Body of pancreas (tissue), 4 donors: Measurements from ENCODE around the gene PNO1. TPM values are rescaled to one million over a fixed set of nuclear protein-coding genes. Genes with fewer than 3 reads are reported as not detected.
A peak's percentile ranks its signal among the peaks of the same experiment; 100 is the strongest.

ENCODE experiments used
- ATAC-seq: fragments of 150-250 bp; one replicate; pipeline ENCODE4 v1.9.1; 2016
- DNase-seq, 4 donors: peaks; one replicate each; pipeline ENCODE4 v3.0.0-alpha.2; 2019
- H3K27ac ChIP-seq, 4 donors: fragments of 200-600 bp; sonication (generic); 1 replicate in 3 of 4; 2 replicates in 1 of 4; pipeline versions ENCODE4 v1.5.1 to v1.6.1; 2016 to 2019; ENCODE audit warnings: mild to moderate bottlenecking in 1 of 4, mixed read lengths in 1 of 4, moderate library complexity in 1 of 4
- H3K27me3 ChIP-seq, 2 donors: fragments of 200-600 bp; sonication (generic); one replicate each; pipeline ENCODE4 v1.6.0; 2016; ENCODE audit warnings: mild to moderate bottlenecking in 1 of 2
- H3K36me3 ChIP-seq, 2 donors: fragments of 200-600 bp; sonication (generic); replicated peaks in 1 of 2; 2 replicates each; pipeline ENCODE4 v1.5.1; 2016; ENCODE audit warnings: low read depth in 2 of 2; ENCODE audit not compliant: insufficient read depth in 1 of 2
- H3K4me1 ChIP-seq: fragments of 200-600 bp; sonication (generic); one replicate; pipeline ENCODE4 v1.6.0; 2016
- H3K4me3 ChIP-seq, 2 donors: fragments of 200-600 bp; sonication (generic); 1 replicate in 1 of 2; 2 replicates in 1 of 2; pipeline ENCODE4 v1.5.1; 2016 to 2019
- H3K9me3 ChIP-seq, 3 donors: fragments of 200-600 bp; sonication (generic); 1 replicate in 2 of 3; 2 replicates in 1 of 3; pipeline ENCODE4 v1.5.1; 2016
- POLR2A ChIP-seq, 3 donors: fragments of 450-650 bp; IDR thresholded peaks; one replicate each; pipeline ENCODE4 v1.6.1; 2016; ENCODE audit warnings: antibody characterized with exemption in 3 of 3, mild to moderate bottlenecking in 2 of 3
- WGBS, 2 donors: methylation state at CpG; one replicate each; pipeline ENCODE4 v1.1.5; 2017; 5-methylcytosine and 5-hydroxymethylcytosine counted together
- intact Hi-C: fragments of 100-400 bp; cut with DNase I; formaldehyde crosslinking; loops from one replicate; pipeline ENCODE4 v1.15.1; 2023
- total RNA-seq, 2 donors: library from RNA; depleted of rRNA; stranded (reverse); fragments of >200 nt; gene quantifications; one replicate each; pipeline ENCODE4 v1.1.0, GENCODE V29; 2016
- TF ChIP-seq, protein P1 (sequence below), 7 experiments: fragments of 450-650 bp in 4 of 7; fragments of 200-600 bp in 3 of 7; sonication (generic) in 3 of 7; IDR thresholded peaks; one replicate each; pipeline ENCODE4 v1.5.1; 2016 to 2019; ENCODE audit warnings: antibody characterized with exemption in 7 of 7

Gene PNO1
- total RNA-seq, 2 donors from 2014 or later = 6.0 to 8.9 TPM

DNA sequence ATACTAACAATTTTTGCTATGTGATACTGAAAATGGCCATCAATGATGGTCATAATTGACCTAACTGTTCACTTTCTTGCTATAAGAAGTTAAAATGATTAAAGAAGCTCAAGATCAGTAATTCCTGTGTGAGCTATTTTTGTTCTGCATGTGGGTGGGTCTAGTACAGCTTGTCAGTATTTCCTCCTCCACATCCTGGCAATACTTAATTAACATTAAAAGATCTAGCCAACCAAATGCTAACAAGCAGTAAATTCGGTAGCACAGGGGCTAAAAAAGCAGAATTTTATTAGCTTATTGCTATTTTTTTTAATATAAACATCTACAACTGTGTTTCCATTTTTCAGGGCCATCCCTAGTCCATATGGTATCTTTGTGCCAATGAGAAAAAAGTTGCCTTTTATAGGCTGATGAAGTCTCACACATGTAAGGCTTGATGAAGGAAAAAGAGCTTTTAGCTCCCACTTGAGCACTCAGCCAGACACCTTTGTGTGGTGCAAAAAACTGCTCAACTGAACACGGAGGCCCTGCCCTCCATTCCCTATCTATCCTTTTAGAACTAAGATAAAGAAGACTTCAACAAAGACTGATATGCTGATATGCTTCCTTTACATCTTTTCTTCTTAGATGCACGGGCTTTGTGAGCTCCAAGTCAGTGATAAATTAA is 4.9 kb upstream of the PNO1 start:
- Histone ChIP-seq H3K9me3 (no peaks in the 10 kb centered on the region), H3K4me1 (peaks cover 14% of the 10 kb centered on the region), H3K36me3 (no peaks in the 10 kb centered on the region), H3K27me3 (no peaks in the 10 kb centered on the region), H3K4me3 (no peak overlapping the region), H3K27ac (no peak overlapping the region)
- no peak for ATAC-seq
- no peak for TF ChIP-seq POLR2A (IDR thresholded peaks at IDR 0.05)
- TF ChIP-seq, protein P1, sequence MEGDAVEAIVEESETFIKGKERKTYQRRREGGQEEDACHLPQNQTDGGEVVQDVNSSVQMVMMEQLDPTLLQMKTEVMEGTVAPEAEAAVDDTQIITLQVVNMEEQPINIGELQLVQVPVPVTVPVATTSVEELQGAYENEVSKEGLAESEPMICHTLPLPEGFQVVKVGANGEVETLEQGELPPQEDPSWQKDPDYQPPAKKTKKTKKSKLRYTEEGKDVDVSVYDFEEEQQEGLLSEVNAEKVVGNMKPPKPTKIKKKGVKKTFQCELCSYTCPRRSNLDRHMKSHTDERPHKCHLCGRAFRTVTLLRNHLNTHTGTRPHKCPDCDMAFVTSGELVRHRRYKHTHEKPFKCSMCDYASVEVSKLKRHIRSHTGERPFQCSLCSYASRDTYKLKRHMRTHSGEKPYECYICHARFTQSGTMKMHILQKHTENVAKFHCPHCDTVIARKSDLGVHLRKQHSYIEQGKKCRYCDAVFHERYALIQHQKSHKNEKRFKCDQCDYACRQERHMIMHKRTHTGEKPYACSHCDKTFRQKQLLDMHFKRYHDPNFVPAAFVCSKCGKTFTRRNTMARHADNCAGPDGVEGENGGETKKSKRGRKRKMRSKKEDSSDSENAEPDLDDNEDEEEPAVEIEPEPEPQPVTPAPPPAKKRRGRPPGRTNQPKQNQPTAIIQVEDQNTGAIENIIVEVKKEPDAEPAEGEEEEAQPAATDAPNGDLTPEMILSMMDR (IDR thresholded peaks at IDR 0.05) = no peak
- DNase-seq = no peak
- intact Hi-C loops = no loop called here
- WGBS, 2 donors = 57 to 67% methylated on average over 3 of the region's 3 CpGs

DNA sequence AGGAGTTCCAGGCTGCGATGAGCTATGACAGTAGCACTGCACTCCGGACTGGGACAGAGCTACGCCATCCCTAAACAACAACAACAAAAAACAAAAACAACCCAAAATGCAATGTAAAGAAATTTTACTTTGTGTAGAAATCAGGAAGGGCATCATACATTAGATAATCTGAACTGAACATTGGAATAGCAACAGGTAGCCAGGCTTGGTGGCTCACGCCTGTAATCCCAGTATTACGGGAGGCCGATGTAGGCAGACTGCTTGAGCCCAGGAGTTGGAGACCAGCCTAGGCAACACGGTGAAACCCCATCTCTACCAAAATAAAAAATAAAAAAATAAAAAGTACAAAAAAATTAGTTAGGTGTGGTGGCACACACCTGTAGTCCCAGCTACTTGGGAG is 2.1 kb upstream of the PNO1 start:
- Histone ChIP-seq H3K36me3 (no peaks in the 10 kb centered on the region), H3K27me3 (no peaks in the 10 kb centered on the region), H3K4me1 (peaks cover 26% of the 10 kb centered on the region), H3K4me3 (no peak overlapping the region), H3K27ac (no peak overlapping the region), H3K9me3 (no peaks in the 10 kb centered on the region)
- intact Hi-C loops = no loop called here
- no peak for ATAC-seq
- no peak for DNase-seq
- WGBS, 2 donors = 93% methylated on average over 7 of the region's 7 CpGs
- TF ChIP-seq, protein P1 (IDR thresholded peaks at IDR 0.05) = no peak
- no peak for TF ChIP-seq POLR2A (IDR thresholded peaks at IDR 0.05)

DNA sequence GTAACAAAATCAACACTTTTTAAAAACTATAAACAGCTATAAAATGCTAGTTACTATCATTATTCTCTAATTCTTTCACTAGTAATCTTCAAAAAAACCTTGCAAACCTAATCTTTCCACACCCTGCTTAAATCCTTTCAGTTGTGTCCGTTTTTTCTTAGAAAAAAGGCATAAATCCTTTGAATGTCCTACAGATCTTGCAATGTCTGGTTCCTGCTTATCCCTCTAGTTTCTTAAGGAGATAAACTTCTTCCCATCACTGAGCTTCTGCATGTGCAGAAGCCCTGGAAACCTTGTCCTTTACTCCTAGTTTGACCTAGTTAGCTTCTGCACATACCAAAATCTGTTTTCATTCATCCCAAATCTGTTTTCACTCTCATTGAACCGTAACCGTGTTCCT is 1.3 kb upstream of the PNO1 start:
- Histone ChIP-seq H3K27me3 (no peaks in the 10 kb centered on the region), H3K9me3 (no peaks in the 10 kb centered on the region), H3K4me1 (peaks cover 26% of the 10 kb centered on the region), H3K27ac (peak overlapping the region in 1 of 4 donors; percentile 97), H3K36me3 (no peaks in the 10 kb centered on the region), H3K4me3 (peak overlapping the region in 1 of 2 donors; percentile 94)
- no peak for DNase-seq
- intact Hi-C loops = no loop called here
- no peak for ATAC-seq
- TF ChIP-seq, protein P1 (IDR thresholded peaks at IDR 0.05) = no peak
- TF ChIP-seq POLR2A (IDR thresholded peaks at IDR 0.05) = no peak
- WGBS, 2 donors = 7 to 10% methylated on average over 3 of the region's 3 CpGs

DNA sequence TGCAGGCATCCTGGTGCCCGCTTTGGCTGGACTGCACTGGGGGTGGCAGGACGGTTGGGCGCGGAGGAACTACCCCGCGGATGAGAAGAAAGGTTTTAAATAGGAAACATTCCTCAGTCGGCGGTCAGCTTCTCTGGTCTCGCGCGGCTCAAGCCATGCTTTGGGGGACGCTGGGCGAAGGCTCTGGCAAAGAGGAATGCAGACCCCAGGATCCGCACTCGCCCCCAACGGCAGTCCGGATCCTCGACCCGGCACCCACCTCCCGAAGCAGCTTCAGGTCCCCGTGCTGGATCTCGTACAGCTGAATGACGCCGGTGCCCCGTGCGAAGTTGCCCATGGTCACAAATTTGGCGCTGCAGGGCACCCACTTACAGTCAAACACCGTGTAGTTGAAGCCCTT is 686 bp upstream of the PNO1 start:
- WGBS, 2 donors = 0% methylated on average over 6 to 28 of the region's 28 CpGs
- peak; percentile 56 for ATAC-seq
- no peaks in the 10 kb centered on the region for H3K9me3 ChIP-seq
- DNase-seq = no peak
- intact Hi-C loops = no loop called here
- TF ChIP-seq, protein P1 (IDR thresholded peaks at IDR 0.05) = no peak
- TF ChIP-seq POLR2A (IDR thresholded peaks at IDR 0.05) = no peak
- H3K4me3 ChIP-seq = peak overlapping the region; percentile 94
- H3K27me3 ChIP-seq = no peaks in the 10 kb centered on the region
- H3K36me3 ChIP-seq = peaks cover 0 to 3% of the 10 kb centered on the region in 2 donors
- H3K4me1 ChIP-seq = peaks cover 26% of the 10 kb centered on the region
- peak overlapping the region; percentile 87 to 97 (median 93) for H3K27ac ChIP-seq

DNA sequence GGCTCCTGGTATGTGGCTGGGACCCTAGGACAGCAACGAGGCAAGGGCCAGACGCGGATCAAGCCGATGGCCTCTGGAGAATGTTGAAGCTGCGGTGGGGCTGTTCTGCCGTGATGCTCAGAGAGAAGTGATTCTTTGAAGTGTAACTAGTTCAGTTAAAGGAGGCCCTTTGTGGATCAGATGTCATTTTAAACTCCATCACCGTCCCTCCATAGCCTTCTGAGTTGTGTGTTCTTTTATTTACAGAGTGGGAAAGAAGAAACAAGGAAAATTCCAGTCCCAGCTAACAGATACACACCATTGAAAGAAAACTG is 403 bp downstream of the PNO1 start:
- 0% methylated on average over 3 to 7 of the region's 7 CpGs for WGBS, 2 donors
- Histone ChIP-seq H3K36me3 (peaks cover 0 to 8% of the 10 kb centered on the region in 2 donors), H3K4me1 (peaks cover 26% of the 10 kb centered on the region), H3K4me3 (peak overlapping the region; percentile 94), H3K27me3 (no peaks in the 10 kb centered on the region), H3K9me3 (no peaks in the 10 kb centered on the region), H3K27ac (peak overlapping the region; percentile 87 to 97 (median 93))
- intact Hi-C loops = no loop called here
- DNase-seq (no peak), ATAC-seq (no peak)
- peak in 1 of 3 donors; percentile 1 for TF ChIP-seq POLR2A (IDR thresholded peaks at IDR 0.05)
- TF ChIP-seq, protein P1 (IDR thresholded peaks at IDR 0.05) = no peak
